ENCODE results near the gene ST6GALNAC5.

The ST6GALNAC5 gene

GRCh38 chr1:76993036-76993435 lies 125.8 kb downstream of the ST6GALNAC5 start:
- Histone ChIP-seq H3K36me3 (ENCODE audit: control insufficient read depth, insufficient read depth, low read length) (no peaks in the 10 kb centered on the region), H3K27me3 (ENCODE audit: control insufficient read depth, insufficient read depth, low read length) (no peaks in the 10 kb centered on the region)

GRCh38 chr1:76998582-76999223 lies 131.4 kb downstream of the ST6GALNAC5 start:
- H3K4me1 ChIP-seq (ENCODE audit: control insufficient read depth, insufficient read depth, low read length), result no peaks in the 10 kb centered on the region
- H3K9me3 ChIP-seq (ENCODE audit: control insufficient read depth, low read length), result no peaks in the 10 kb centered on the region
- no peak overlapping the region for H3K9ac ChIP-seq (ENCODE audit: low read length)
- no peaks in the 10 kb centered on the region for H3K36me3 ChIP-seq (ENCODE audit: control insufficient read depth, insufficient read depth, low read length)
- H3K4me3 ChIP-seq (ENCODE audit: low read length), result no peak overlapping the region
- H3K27me3 ChIP-seq (ENCODE audit: control insufficient read depth, insufficient read depth, low read length), result no peaks in the 10 kb centered on the region

More at GRCh38 chr1:76993036-76993435, 125.8 kb downstream of the ST6GALNAC5 start:
- Histone ChIP-seq H3K4me3 (ENCODE audit: low read length) (no peak overlapping the region), H3K9ac (ENCODE audit: low read length) (no peak overlapping the region), H3K4me1 (ENCODE audit: control insufficient read depth, insufficient read depth, low read length) (no peaks in the 10 kb centered on the region), H3K9me3 (ENCODE audit: control insufficient read depth, low read length) (no peaks in the 10 kb centered on the region)

GRCh38 chr1:77007675-77008074 lies 140.4 kb downstream of the ST6GALNAC5 start:
- Histone ChIP-seq H3K36me3 (ENCODE audit: control insufficient read depth, insufficient read depth, low read length) (no peaks in the 10 kb centered on the region), H3K27me3 (ENCODE audit: control insufficient read depth, insufficient read depth, low read length) (no peaks in the 10 kb centered on the region)

GRCh38 chr1:77010937-77011336 lies 143.7 kb downstream of the ST6GALNAC5 start:
- no peaks in the 10 kb centered on the region for H3K36me3 ChIP-seq (ENCODE audit: control insufficient read depth, insufficient read depth, low read length)
- no peaks in the 10 kb centered on the region for H3K27me3 ChIP-seq (ENCODE audit: control insufficient read depth, insufficient read depth, low read length)
- no peaks in the 10 kb centered on the region for H3K4me1 ChIP-seq (ENCODE audit: control insufficient read depth, insufficient read depth, low read length)
- H3K9me3 ChIP-seq (ENCODE audit: control insufficient read depth, low read length), result no peaks in the 10 kb centered on the region
- H3K4me3 ChIP-seq (ENCODE audit: low read length), result no peak overlapping the region
- H3K9ac ChIP-seq (ENCODE audit: low read length), result no peak overlapping the region

More at GRCh38 chr1:77007675-77008074, 140.4 kb downstream of the ST6GALNAC5 start:
- Histone ChIP-seq H3K9me3 (ENCODE audit: control insufficient read depth, low read length) (no peaks in the 10 kb centered on the region), H3K4me3 (ENCODE audit: low read length) (no peak overlapping the region), H3K9ac (ENCODE audit: low read length) (no peak overlapping the region), H3K4me1 (ENCODE audit: control insufficient read depth, insufficient read depth, low read length) (no peaks in the 10 kb centered on the region)

GRCh38 chr1:77012066-77012465 lies 144.8 kb downstream of the ST6GALNAC5 start:
- Histone ChIP-seq H3K4me1 (ENCODE audit: control insufficient read depth, insufficient read depth, low read length) (no peaks in the 10 kb centered on the region), H3K27me3 (ENCODE audit: control insufficient read depth, insufficient read depth, low read length) (no peaks in the 10 kb centered on the region), H3K36me3 (ENCODE audit: control insufficient read depth, insufficient read depth, low read length) (no peaks in the 10 kb centered on the region), H3K9ac (ENCODE audit: low read length) (no peak overlapping the region), H3K4me3 (ENCODE audit: low read length) (no peak overlapping the region), H3K9me3 (ENCODE audit: control insufficient read depth, low read length) (no peaks in the 10 kb centered on the region)

- no peaks in the 10 kb centered on the region for H3K4me1 ChIP-seq (ENCODE audit: control insufficient read depth, insufficient read depth, low read length)
- H3K36me3 ChIP-seq (ENCODE audit: control insufficient read depth, insufficient read depth, low read length), result no peaks in the 10 kb centered on the region
- H3K4me3 ChIP-seq (ENCODE audit: low read length), result no peak overlapping the region
- no peak overlapping the region for H3K9ac ChIP-seq (ENCODE audit: low read length)
- H3K9me3 ChIP-seq (ENCODE audit: control insufficient read depth, low read length), result no peaks in the 10 kb centered on the region
- H3K27me3 ChIP-seq (ENCODE audit: control insufficient read depth, insufficient read depth, low read length), result no peaks in the 10 kb centered on the region
Measured at GRCh38 chr1:77014073-77014788, 147.0 kb downstream of the ST6GALNAC5 start.

- no peaks in the 10 kb centered on the region for H3K4me1 ChIP-seq (ENCODE audit: control insufficient read depth, insufficient read depth, low read length)
- no peak overlapping the region for H3K9ac ChIP-seq (ENCODE audit: low read length)
- no peaks in the 10 kb centered on the region for H3K9me3 ChIP-seq (ENCODE audit: control insufficient read depth, low read length)
- H3K4me3 ChIP-seq (ENCODE audit: low read length), result no peak overlapping the region
- no peaks in the 10 kb centered on the region for H3K27me3 ChIP-seq (ENCODE audit: control insufficient read depth, insufficient read depth, low read length)
- no peaks in the 10 kb centered on the region for H3K36me3 ChIP-seq (ENCODE audit: control insufficient read depth, insufficient read depth, low read length)
Measured at GRCh38 chr1:77015748-77016341, 148.6 kb downstream of the ST6GALNAC5 start.

GRCh38 chr1:77016386-77016985 lies 149.2 kb downstream of the ST6GALNAC5 start:
- H3K9ac ChIP-seq (ENCODE audit: low read length), result no peak overlapping the region

GRCh38 chr1:77018311-77018710 lies 151.0 kb downstream of the ST6GALNAC5 start:
- no peak overlapping the region for H3K4me3 ChIP-seq (ENCODE audit: low read length)
- no peaks in the 10 kb centered on the region for H3K27me3 ChIP-seq (ENCODE audit: control insufficient read depth, insufficient read depth, low read length)
- no peaks in the 10 kb centered on the region for H3K4me1 ChIP-seq (ENCODE audit: control insufficient read depth, insufficient read depth, low read length)
- H3K36me3 ChIP-seq (ENCODE audit: control insufficient read depth, insufficient read depth, low read length), result no peaks in the 10 kb centered on the region
- H3K9me3 ChIP-seq (ENCODE audit: control insufficient read depth, low read length), result no peaks in the 10 kb centered on the region
- no peak overlapping the region for H3K9ac ChIP-seq (ENCODE audit: low read length)

More at GRCh38 chr1:77016386-77016985, 149.2 kb downstream of the ST6GALNAC5 start:
- Histone ChIP-seq H3K36me3 (ENCODE audit: control insufficient read depth, insufficient read depth, low read length) (no peaks in the 10 kb centered on the region), H3K9me3 (ENCODE audit: control insufficient read depth, low read length) (no peaks in the 10 kb centered on the region), H3K27me3 (ENCODE audit: control insufficient read depth, insufficient read depth, low read length) (no peaks in the 10 kb centered on the region), H3K4me1 (ENCODE audit: control insufficient read depth, insufficient read depth, low read length) (no peaks in the 10 kb centered on the region), H3K4me3 (ENCODE audit: low read length) (no peak overlapping the region)

GRCh38 chr1:77018761-77019160 lies 151.5 kb downstream of the ST6GALNAC5 start:
- H3K4me1 ChIP-seq (ENCODE audit: control insufficient read depth, insufficient read depth, low read length), result no peaks in the 10 kb centered on the region
- H3K4me3 ChIP-seq (ENCODE audit: low read length), result no peak overlapping the region
- no peaks in the 10 kb centered on the region for H3K27me3 ChIP-seq (ENCODE audit: control insufficient read depth, insufficient read depth, low read length)
- H3K9me3 ChIP-seq (ENCODE audit: control insufficient read depth, low read length), result no peaks in the 10 kb centered on the region
- H3K36me3 ChIP-seq (ENCODE audit: control insufficient read depth, insufficient read depth, low read length), result no peaks in the 10 kb centered on the region
- H3K9ac ChIP-seq (ENCODE audit: low read length), result no peak overlapping the region

GRCh38 chr1:77021732-77022131 lies 154.5 kb downstream of the ST6GALNAC5 start:
- no peak overlapping the region for H3K4me3 ChIP-seq (ENCODE audit: low read length)
- H3K9me3 ChIP-seq (ENCODE audit: control insufficient read depth, low read length), result no peaks in the 10 kb centered on the region
- no peaks in the 10 kb centered on the region for H3K27me3 ChIP-seq (ENCODE audit: control insufficient read depth, insufficient read depth, low read length)
- no peaks in the 10 kb centered on the region for H3K4me1 ChIP-seq (ENCODE audit: control insufficient read depth, insufficient read depth, low read length)
- no peak overlapping the region for H3K9ac ChIP-seq (ENCODE audit: low read length)
- no peaks in the 10 kb centered on the region for H3K36me3 ChIP-seq (ENCODE audit: control insufficient read depth, insufficient read depth, low read length)

- Histone ChIP-seq H3K9me3 (ENCODE audit: control insufficient read depth, low read length) (no peaks in the 10 kb centered on the region), H3K9ac (ENCODE audit: low read length) (no peak overlapping the region), H3K4me1 (ENCODE audit: control insufficient read depth, insufficient read depth, low read length) (no peaks in the 10 kb centered on the region), H3K27me3 (ENCODE audit: control insufficient read depth, insufficient read depth, low read length) (no peaks in the 10 kb centered on the region), H3K4me3 (ENCODE audit: low read length) (no peak overlapping the region), H3K36me3 (ENCODE audit: control insufficient read depth, insufficient read depth, low read length) (no peaks in the 10 kb centered on the region)
Measured at GRCh38 chr1:77024500-77024899, 157.2 kb downstream of the ST6GALNAC5 start.
